ENCODE results near the gene DOCK9. TPM values are rescaled to one million over a fixed set of nuclear protein-coding genes. Genes with fewer than 3 reads are reported as not detected.

Gene DOCK9
- polyA plus RNA-seq, 3 donors, result 0.01 TPM; not detected in 2

DNA sequence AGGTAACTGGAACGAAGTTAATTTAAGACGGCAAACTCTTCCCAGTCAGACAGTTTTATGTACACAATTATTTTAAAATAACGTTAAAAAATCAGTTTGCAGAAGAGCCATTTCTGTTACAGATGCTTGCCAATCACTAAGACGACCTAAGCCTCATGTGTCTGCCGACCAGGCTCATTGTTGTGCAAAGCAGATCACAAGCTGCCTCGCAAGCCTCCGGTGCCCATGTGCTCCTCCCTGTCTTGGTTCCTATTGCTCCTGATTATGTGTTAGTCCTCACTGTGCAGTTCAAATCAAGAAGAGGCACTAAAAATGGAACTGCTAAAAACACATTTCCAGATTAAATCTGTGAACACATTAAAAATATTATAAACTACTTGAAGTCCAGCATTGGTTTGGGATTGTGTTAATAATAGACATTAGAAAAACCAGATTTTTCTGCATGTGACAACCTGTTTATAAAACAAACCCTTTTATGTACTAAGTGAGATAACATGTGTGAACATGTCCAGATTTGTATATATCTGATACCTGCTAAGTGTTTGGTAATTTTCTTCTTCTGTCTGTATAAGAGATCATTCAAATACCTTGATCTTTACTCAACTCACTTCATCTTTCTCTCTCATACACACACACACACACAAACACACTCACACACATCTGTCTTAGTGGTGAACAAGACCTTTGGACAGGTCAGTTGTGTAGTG, 143.5 kb downstream of the DOCK9 start:
- Histone ChIP-seq H4K20me1 (ENCODE audit: insufficient read depth, low read length) (no peaks in the 10 kb centered on the region), H3K4me2 (replicated peaks; ENCODE audit: extremely low read depth, low read length, poor library complexity, severe bottlenecking) (no peak overlapping the region), H3K79me2 (ENCODE audit: insufficient read depth, low read length) (no peaks in the 10 kb centered on the region), H3K27me3 (ENCODE audit: control insufficient read depth in 2 of 2, insufficient read depth in 2 of 2, low read length in 2 of 2) (peaks cover 3 to 8% of the 10 kb centered on the region in 2 donors), H3K27ac (ENCODE audit: low read depth in 1 of 2, low read length in 2 of 2) (no peak overlapping the region), H3K9me3 (replicated peaks in 1 of 2; ENCODE audit: control insufficient read depth in 1 of 2, insufficient read depth in 1 of 2, low read length in 2 of 2) (no peaks in the 10 kb centered on the region), H3K36me3 (replicated peaks in 1 of 2; ENCODE audit: control insufficient read depth in 1 of 2, insufficient read depth in 2 of 2, low read length in 2 of 2) (no peaks in the 10 kb centered on the region), H2AFZ (ENCODE audit: insufficient read depth, low read depth, low read length, poor library complexity, severe bottlenecking) (no peak overlapping the region), H3K4me1 (ENCODE audit: control insufficient read depth in 1 of 2, insufficient read depth in 2 of 2, low read length in 2 of 2) (no peaks in the 10 kb centered on the region), H3K4me3 (replicated peaks in 1 of 3; ENCODE audit: low read depth in 2 of 3, low read length in 3 of 3) (no peak overlapping the region), H3K9ac (ENCODE audit: insufficient read depth, low read length, poor library complexity, severe bottlenecking) (no peak overlapping the region)
- 80% methylated on average over 5 of the region's 7 CpGs for WGBS (ENCODE audit: insufficient coverage)
- Mint-ChIP-seq H3K4me1 (no peaks in the 10 kb centered on the region), H3K27ac (no peak overlapping the region), H3K4me3 (no peak overlapping the region), H3K27me3 (ENCODE audit: low read depth in 3 of 3) (peaks cover 6 to 14% (median 9%) of the 10 kb centered on the region in 3 donors), H3K9me3 (peaks cover 0 to 7% (median 0%) of the 10 kb centered on the region in 7 donors), H3K36me3 (no peaks in the 10 kb centered on the region)
- intact Hi-C loops (cut with micrococcal nuclease), result no loop called here
- no peak for DNase-seq
- TF ChIP-seq, protein P1, sequence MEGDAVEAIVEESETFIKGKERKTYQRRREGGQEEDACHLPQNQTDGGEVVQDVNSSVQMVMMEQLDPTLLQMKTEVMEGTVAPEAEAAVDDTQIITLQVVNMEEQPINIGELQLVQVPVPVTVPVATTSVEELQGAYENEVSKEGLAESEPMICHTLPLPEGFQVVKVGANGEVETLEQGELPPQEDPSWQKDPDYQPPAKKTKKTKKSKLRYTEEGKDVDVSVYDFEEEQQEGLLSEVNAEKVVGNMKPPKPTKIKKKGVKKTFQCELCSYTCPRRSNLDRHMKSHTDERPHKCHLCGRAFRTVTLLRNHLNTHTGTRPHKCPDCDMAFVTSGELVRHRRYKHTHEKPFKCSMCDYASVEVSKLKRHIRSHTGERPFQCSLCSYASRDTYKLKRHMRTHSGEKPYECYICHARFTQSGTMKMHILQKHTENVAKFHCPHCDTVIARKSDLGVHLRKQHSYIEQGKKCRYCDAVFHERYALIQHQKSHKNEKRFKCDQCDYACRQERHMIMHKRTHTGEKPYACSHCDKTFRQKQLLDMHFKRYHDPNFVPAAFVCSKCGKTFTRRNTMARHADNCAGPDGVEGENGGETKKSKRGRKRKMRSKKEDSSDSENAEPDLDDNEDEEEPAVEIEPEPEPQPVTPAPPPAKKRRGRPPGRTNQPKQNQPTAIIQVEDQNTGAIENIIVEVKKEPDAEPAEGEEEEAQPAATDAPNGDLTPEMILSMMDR (IDR thresholded peaks at IDR 0.05), result no peak

DNA sequence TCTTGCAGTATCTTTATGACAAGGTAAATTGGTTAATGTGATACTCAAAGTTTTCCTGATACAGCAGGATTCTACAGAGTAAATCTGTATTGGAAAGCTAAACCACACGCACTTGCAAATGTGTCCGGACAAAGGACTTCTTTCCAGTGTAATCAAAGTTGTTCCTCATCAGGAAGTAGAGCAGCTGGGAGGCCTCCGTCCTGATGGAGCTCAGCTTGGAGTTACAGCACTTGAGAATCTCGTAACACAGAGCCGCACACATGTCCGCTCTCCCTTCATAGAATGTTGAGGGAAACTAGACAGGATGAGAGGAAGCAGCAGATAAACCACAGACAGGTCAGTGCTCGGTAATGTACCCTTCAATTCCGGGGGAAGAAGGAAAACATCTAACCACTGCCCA, 146.6 kb downstream of the DOCK9 start:
- Mint-ChIP-seq H3K4me1 (no peaks in the 10 kb centered on the region), H3K27ac (no peak overlapping the region), H3K9me3 (peaks cover 0 to 7% (median 0%) of the 10 kb centered on the region in 7 donors), H3K36me3 (no peaks in the 10 kb centered on the region), H3K27me3 (ENCODE audit: low read depth in 3 of 3) (peaks cover 8 to 18% (median 11%) of the 10 kb centered on the region in 3 donors), H3K4me3 (no peak overlapping the region)
- no peak overlapping the region for H2AFZ ChIP-seq (ENCODE audit: insufficient read depth, low read depth, low read length, poor library complexity, severe bottlenecking)
- no peaks in the 10 kb centered on the region for H3K4me1 ChIP-seq (ENCODE audit: control insufficient read depth in 1 of 2, insufficient read depth in 2 of 2, low read length in 2 of 2)
- TF ChIP-seq, protein P1 (IDR thresholded peaks at IDR 0.05), result no peak
- no peak overlapping the region for H3K9ac ChIP-seq (ENCODE audit: insufficient read depth, low read length, poor library complexity, severe bottlenecking)
- no peaks in the 10 kb centered on the region for H4K20me1 ChIP-seq (ENCODE audit: insufficient read depth, low read length)
- intact Hi-C loops (cut with micrococcal nuclease), result no loop called here
- peaks cover 7 to 11% of the 10 kb centered on the region in 2 donors for H3K27me3 ChIP-seq (ENCODE audit: control insufficient read depth in 2 of 2, insufficient read depth in 2 of 2, low read length in 2 of 2)
- H3K9me3 ChIP-seq (replicated peaks in 1 of 2; ENCODE audit: control insufficient read depth in 1 of 2, insufficient read depth in 1 of 2, low read length in 2 of 2), result no peaks in the 10 kb centered on the region
- no peak overlapping the region for H3K4me2 ChIP-seq (replicated peaks; ENCODE audit: extremely low read depth, low read length, poor library complexity, severe bottlenecking)
- no peak overlapping the region for H3K27ac ChIP-seq (ENCODE audit: low read depth in 1 of 2, low read length in 2 of 2)
- no peaks in the 10 kb centered on the region for H3K79me2 ChIP-seq (ENCODE audit: insufficient read depth, low read length)
- 100% methylated on average over 6 of the region's 8 CpGs for WGBS (ENCODE audit: insufficient coverage)
- no peaks in the 10 kb centered on the region for H3K36me3 ChIP-seq (replicated peaks in 1 of 2; ENCODE audit: control insufficient read depth in 1 of 2, insufficient read depth in 2 of 2, low read length in 2 of 2)
- no peak for DNase-seq
- H3K4me3 ChIP-seq (replicated peaks in 1 of 3; ENCODE audit: low read depth in 2 of 3, low read length in 3 of 3), result no peak overlapping the region

Measured in CD14-positive monocyte (primary cell).